ENCODE results near the gene LIPG.

Gene LIPG

GRCh38 chr18:49609256-49610021, 47.6 kb downstream of the LIPG start:
- H3K4me3 ChIP-seq (ENCODE audit: low read length in 2 of 2) = no peak overlapping the region
- no peak overlapping the region for H2AFZ ChIP-seq (ENCODE audit: low read length)
- no peak overlapping the region for H3K9ac ChIP-seq (ENCODE audit: low read depth, low read length, poor library complexity)
- no peak overlapping the region for H2BK120ac ChIP-seq (ENCODE audit: low read depth, low read length)
- H2BK5ac ChIP-seq (ENCODE audit: low read length) = no peak overlapping the region
- H3K36me3 ChIP-seq (replicated peaks in 1 of 2; ENCODE audit: control insufficient read depth in 2 of 2, insufficient read depth in 2 of 2, low read length in 2 of 2) = no peaks in the 10 kb centered on the region
- no peak overlapping the region for H3K4ac ChIP-seq (ENCODE audit: low read length)
- H4K91ac ChIP-seq (ENCODE audit: low read depth, low read length, poor library complexity) = no peak overlapping the region
- peak overlapping the region; percentile 79 for H2BK15ac ChIP-seq (ENCODE audit: low read length)
- no peaks in the 10 kb centered on the region for H3K79me1 ChIP-seq (ENCODE audit: low read depth, low read length)
- H3K27me3 ChIP-seq (ENCODE audit: control insufficient read depth in 3 of 3, insufficient read depth in 3 of 3, low read depth in 1 of 3, low read length in 3 of 3) = no peaks in the 10 kb centered on the region
- H3K4me1 ChIP-seq (ENCODE audit: control insufficient read depth in 2 of 2, insufficient read depth in 1 of 2, low read depth in 1 of 2, low read length in 2 of 2) = peaks cover 19 to 20% of the 10 kb centered on the region in 2 donors
- DNase-seq (ENCODE audit: low spot score) = no peak
- no peak overlapping the region for H4K8ac ChIP-seq (ENCODE audit: low read depth, low read length)
- no peak overlapping the region for H3K4me2 ChIP-seq (ENCODE audit: insufficient read depth, low read length, poor library complexity, severe bottlenecking)
- no peak overlapping the region for H3K23ac ChIP-seq (ENCODE audit: low read depth, low read length, poor library complexity)
- H2BK12ac ChIP-seq (ENCODE audit: low read length) = no peak overlapping the region
- peaks cover 0 to 9% of the 10 kb centered on the region in 2 donors for H3K9me3 ChIP-seq (replicated peaks in 1 of 2; ENCODE audit: control insufficient read depth in 2 of 2, insufficient read depth in 1 of 2, low read depth in 1 of 2, low read length in 2 of 2)
- no CpG with 5 or more reads among the region's 3 CpGs for WGBS, 2 donors (ENCODE audit: extremely low coverage in 2 of 2, insufficient read length in 2 of 2, insufficient replicate concordance in 1 of 2)
- H3K14ac ChIP-seq (ENCODE audit: low read length) = no peak overlapping the region
- no peak overlapping the region for H3K27ac ChIP-seq (replicated peaks; ENCODE audit: low read length)
- no peak overlapping the region for H2AK5ac ChIP-seq (ENCODE audit: low read depth, low read length)
- peak overlapping the region; percentile 23 for H3K18ac ChIP-seq (ENCODE audit: low read length)

GRCh38 chr18:49610022-49610445, 48.2 kb downstream of the LIPG start:
- H3K23ac ChIP-seq (ENCODE audit: low read depth, low read length, poor library complexity) = no peak overlapping the region
- H3K9me3 ChIP-seq (replicated peaks in 1 of 2; ENCODE audit: control insufficient read depth in 2 of 2, insufficient read depth in 1 of 2, low read depth in 1 of 2, low read length in 2 of 2) = peaks cover 0 to 9% of the 10 kb centered on the region in 2 donors
- H3K4me3 ChIP-seq (ENCODE audit: low read length in 2 of 2) = no peak overlapping the region
- no peak overlapping the region for H2BK12ac ChIP-seq (ENCODE audit: low read length)
- H2AFZ ChIP-seq (ENCODE audit: low read length) = no peak overlapping the region
- no peaks in the 10 kb centered on the region for H3K79me1 ChIP-seq (ENCODE audit: low read depth, low read length)
- no peak overlapping the region for H2BK120ac ChIP-seq (ENCODE audit: low read depth, low read length)
- no peaks in the 10 kb centered on the region for H3K27me3 ChIP-seq (ENCODE audit: control insufficient read depth in 3 of 3, insufficient read depth in 3 of 3, low read depth in 1 of 3, low read length in 3 of 3)
- H2BK5ac ChIP-seq (ENCODE audit: low read length) = no peak overlapping the region
- DNase-seq (ENCODE audit: low spot score) = no peak
- no peak overlapping the region for H3K9ac ChIP-seq (ENCODE audit: low read depth, low read length, poor library complexity)
- no peak overlapping the region for H4K91ac ChIP-seq (ENCODE audit: low read depth, low read length, poor library complexity)
- H3K4ac ChIP-seq (ENCODE audit: low read length) = no peak overlapping the region
- H3K27ac ChIP-seq (replicated peaks; ENCODE audit: low read length) = no peak overlapping the region
- H3K14ac ChIP-seq (ENCODE audit: low read length) = no peak overlapping the region
- H3K36me3 ChIP-seq (replicated peaks in 1 of 2; ENCODE audit: control insufficient read depth in 2 of 2, insufficient read depth in 2 of 2, low read length in 2 of 2) = no peaks in the 10 kb centered on the region
- no CpG with 5 or more reads among the region's 3 CpGs for WGBS, 2 donors (ENCODE audit: extremely low coverage in 2 of 2, insufficient read length in 2 of 2, insufficient replicate concordance in 1 of 2)
- H3K4me1 ChIP-seq (ENCODE audit: control insufficient read depth in 2 of 2, insufficient read depth in 1 of 2, low read depth in 1 of 2, low read length in 2 of 2) = peaks cover 19 to 20% of the 10 kb centered on the region in 2 donors
- H2BK15ac ChIP-seq (ENCODE audit: low read length) = peak overlapping the region; percentile 79
- H2AK5ac ChIP-seq (ENCODE audit: low read depth, low read length) = no peak overlapping the region
- H4K8ac ChIP-seq (ENCODE audit: low read depth, low read length) = no peak overlapping the region
- H3K4me2 ChIP-seq (ENCODE audit: insufficient read depth, low read length, poor library complexity, severe bottlenecking) = no peak overlapping the region
- no peak overlapping the region for H3K18ac ChIP-seq (ENCODE audit: low read length)

- H2BK5ac ChIP-seq (ENCODE audit: low read length) = no peak overlapping the region
- H3K4me1 ChIP-seq (ENCODE audit: control insufficient read depth in 2 of 2, insufficient read depth in 1 of 2, low read depth in 1 of 2, low read length in 2 of 2) = peaks cover 19 to 20% of the 10 kb centered on the region in 2 donors
- no peak overlapping the region for H2AFZ ChIP-seq (ENCODE audit: low read length)
- no peak overlapping the region for H2BK12ac ChIP-seq (ENCODE audit: low read length)
- no peak overlapping the region for H2BK15ac ChIP-seq (ENCODE audit: low read length)
- no peak overlapping the region for H2BK120ac ChIP-seq (ENCODE audit: low read depth, low read length)
- DNase-seq (ENCODE audit: low spot score) = no peak
- no peak overlapping the region for H2AK5ac ChIP-seq (ENCODE audit: low read depth, low read length)
- no peaks in the 10 kb centered on the region for H3K36me3 ChIP-seq (replicated peaks in 1 of 2; ENCODE audit: control insufficient read depth in 2 of 2, insufficient read depth in 2 of 2, low read length in 2 of 2)
- no peak overlapping the region for H3K18ac ChIP-seq (ENCODE audit: low read length)
- no peak overlapping the region for H3K4me2 ChIP-seq (ENCODE audit: insufficient read depth, low read length, poor library complexity, severe bottlenecking)
- no peak overlapping the region for H3K14ac ChIP-seq (ENCODE audit: low read length)
- H3K23ac ChIP-seq (ENCODE audit: low read depth, low read length, poor library complexity) = no peak overlapping the region
- no peaks in the 10 kb centered on the region for H3K79me1 ChIP-seq (ENCODE audit: low read depth, low read length)
- H4K8ac ChIP-seq (ENCODE audit: low read depth, low read length) = no peak overlapping the region
- no peak overlapping the region for H3K4me3 ChIP-seq (ENCODE audit: low read length in 2 of 2)
- no peak overlapping the region for H3K27ac ChIP-seq (replicated peaks; ENCODE audit: low read length)
- H3K9me3 ChIP-seq (replicated peaks in 1 of 2; ENCODE audit: control insufficient read depth in 2 of 2, insufficient read depth in 1 of 2, low read depth in 1 of 2, low read length in 2 of 2) = no peaks in the 10 kb centered on the region
- H3K9ac ChIP-seq (ENCODE audit: low read depth, low read length, poor library complexity) = no peak overlapping the region
- no peaks in the 10 kb centered on the region for H3K27me3 ChIP-seq (ENCODE audit: control insufficient read depth in 3 of 3, insufficient read depth in 3 of 3, low read depth in 1 of 3, low read length in 3 of 3)
- no CpG with 5 or more reads among the region's 3 CpGs for WGBS, 2 donors (ENCODE audit: extremely low coverage in 2 of 2, insufficient read length in 2 of 2, insufficient replicate concordance in 1 of 2)
- H3K4ac ChIP-seq (ENCODE audit: low read length) = no peak overlapping the region
- H4K91ac ChIP-seq (ENCODE audit: low read depth, low read length, poor library complexity) = no peak overlapping the region
Observed at GRCh38 chr18:49611316-49611715, 49.5 kb downstream of the LIPG start.

DNA sequence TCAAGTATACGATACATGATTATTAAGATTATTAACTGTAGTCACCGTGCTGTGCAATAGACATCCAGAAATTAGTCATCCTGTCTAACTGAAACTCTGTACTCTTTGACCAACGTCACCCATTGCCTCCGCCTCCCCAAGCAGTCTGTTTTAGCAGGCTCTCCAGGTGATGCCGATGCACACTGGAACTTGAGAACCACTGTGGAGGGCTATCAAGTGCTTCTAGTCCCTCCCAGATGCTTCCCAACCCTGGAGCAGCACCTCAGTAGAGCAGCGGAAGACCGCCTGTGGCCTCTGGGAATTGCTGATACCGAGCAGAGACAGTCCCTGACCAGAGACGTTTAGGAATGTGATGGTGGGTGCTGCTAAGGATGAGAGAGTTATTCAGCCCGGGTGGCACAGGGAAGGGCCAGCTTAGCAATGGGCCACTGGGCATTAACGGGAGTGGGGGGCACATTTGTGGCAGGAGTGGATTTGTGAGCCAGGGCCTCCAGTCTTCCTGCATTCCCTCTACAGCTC, 50.7 kb downstream of the LIPG start:
- H3K4me3 ChIP-seq (ENCODE audit: low read length in 2 of 2) = no peak overlapping the region
- H3K4me1 ChIP-seq (ENCODE audit: control insufficient read depth in 2 of 2, insufficient read depth in 1 of 2, low read depth in 1 of 2, low read length in 2 of 2) = peaks cover 19 to 20% of the 10 kb centered on the region in 2 donors
- H3K18ac ChIP-seq (ENCODE audit: low read length) = peak overlapping the region; percentile 86
- no peaks in the 10 kb centered on the region for H3K79me1 ChIP-seq (ENCODE audit: low read depth, low read length)
- H2BK12ac ChIP-seq (ENCODE audit: low read length) = no peak overlapping the region
- H2BK15ac ChIP-seq (ENCODE audit: low read length) = no peak overlapping the region
- WGBS, 2 donors (ENCODE audit: extremely low coverage in 2 of 2, insufficient read length in 2 of 2, insufficient replicate concordance in 1 of 2) = no CpG with 5 or more reads among the region's 11 CpGs
- H3K4ac ChIP-seq (ENCODE audit: low read length) = no peak overlapping the region
- peak overlapping the region; percentile 30 for H2BK5ac ChIP-seq (ENCODE audit: low read length)
- peak overlapping the region; percentile 42 for H2AK5ac ChIP-seq (ENCODE audit: low read depth, low read length)
- H4K91ac ChIP-seq (ENCODE audit: low read depth, low read length, poor library complexity) = no peak overlapping the region
- no peaks in the 10 kb centered on the region for H3K27me3 ChIP-seq (ENCODE audit: control insufficient read depth in 3 of 3, insufficient read depth in 3 of 3, low read depth in 1 of 3, low read length in 3 of 3)
- H3K14ac ChIP-seq (ENCODE audit: low read length) = no peak overlapping the region
- H4K8ac ChIP-seq (ENCODE audit: low read depth, low read length) = no peak overlapping the region
- no peak overlapping the region for H3K23ac ChIP-seq (ENCODE audit: low read depth, low read length, poor library complexity)
- DNase-seq (ENCODE audit: low spot score) = no peak
- H2BK120ac ChIP-seq (ENCODE audit: low read depth, low read length) = no peak overlapping the region
- H3K36me3 ChIP-seq (replicated peaks in 1 of 2; ENCODE audit: control insufficient read depth in 2 of 2, insufficient read depth in 2 of 2, low read length in 2 of 2) = no peaks in the 10 kb centered on the region
- peak overlapping the region; percentile 20 for H3K4me2 ChIP-seq (ENCODE audit: insufficient read depth, low read length, poor library complexity, severe bottlenecking)
- no peaks in the 10 kb centered on the region for H3K9me3 ChIP-seq (replicated peaks in 1 of 2; ENCODE audit: control insufficient read depth in 2 of 2, insufficient read depth in 1 of 2, low read depth in 1 of 2, low read length in 2 of 2)
- peak overlapping the region; percentile 53 for H2AFZ ChIP-seq (ENCODE audit: low read length)
- H3K9ac ChIP-seq (ENCODE audit: low read depth, low read length, poor library complexity) = no peak overlapping the region
- H3K27ac ChIP-seq (replicated peaks; ENCODE audit: low read length) = peak overlapping the region; percentile 55

Measured in neuronal stem cell (in vitro differentiated cells).